ENCODE data around the gene SEC63.

Gene SEC63

DNA sequence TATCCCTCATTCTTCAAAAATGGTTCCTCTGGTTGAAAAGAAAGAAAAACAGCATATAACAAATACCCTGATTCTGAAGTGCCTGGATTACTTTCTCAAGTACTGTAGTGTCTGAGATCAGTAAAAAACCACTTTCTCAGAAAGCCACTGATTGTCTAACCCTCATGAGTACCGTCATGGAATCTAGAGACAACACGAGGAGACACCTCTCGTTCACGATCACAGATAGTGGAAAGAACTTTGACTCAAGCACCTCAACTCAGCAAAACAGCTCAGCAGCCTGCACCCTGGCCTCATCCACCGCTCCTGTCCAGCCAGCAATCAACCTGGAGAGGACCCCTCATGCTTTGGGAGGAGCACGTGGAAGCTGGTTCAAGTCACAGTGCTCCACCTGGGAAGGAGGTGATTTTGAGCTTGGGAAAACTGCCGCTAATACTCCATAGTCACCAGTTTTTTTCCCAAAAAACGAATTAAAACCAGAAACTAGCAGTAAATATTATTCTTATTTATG, 134.9 kb downstream of the SEC63 start:
- TF ChIP-seq, protein P1, sequence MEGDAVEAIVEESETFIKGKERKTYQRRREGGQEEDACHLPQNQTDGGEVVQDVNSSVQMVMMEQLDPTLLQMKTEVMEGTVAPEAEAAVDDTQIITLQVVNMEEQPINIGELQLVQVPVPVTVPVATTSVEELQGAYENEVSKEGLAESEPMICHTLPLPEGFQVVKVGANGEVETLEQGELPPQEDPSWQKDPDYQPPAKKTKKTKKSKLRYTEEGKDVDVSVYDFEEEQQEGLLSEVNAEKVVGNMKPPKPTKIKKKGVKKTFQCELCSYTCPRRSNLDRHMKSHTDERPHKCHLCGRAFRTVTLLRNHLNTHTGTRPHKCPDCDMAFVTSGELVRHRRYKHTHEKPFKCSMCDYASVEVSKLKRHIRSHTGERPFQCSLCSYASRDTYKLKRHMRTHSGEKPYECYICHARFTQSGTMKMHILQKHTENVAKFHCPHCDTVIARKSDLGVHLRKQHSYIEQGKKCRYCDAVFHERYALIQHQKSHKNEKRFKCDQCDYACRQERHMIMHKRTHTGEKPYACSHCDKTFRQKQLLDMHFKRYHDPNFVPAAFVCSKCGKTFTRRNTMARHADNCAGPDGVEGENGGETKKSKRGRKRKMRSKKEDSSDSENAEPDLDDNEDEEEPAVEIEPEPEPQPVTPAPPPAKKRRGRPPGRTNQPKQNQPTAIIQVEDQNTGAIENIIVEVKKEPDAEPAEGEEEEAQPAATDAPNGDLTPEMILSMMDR (IDR thresholded peaks at IDR 0.05): no peak

DNA sequence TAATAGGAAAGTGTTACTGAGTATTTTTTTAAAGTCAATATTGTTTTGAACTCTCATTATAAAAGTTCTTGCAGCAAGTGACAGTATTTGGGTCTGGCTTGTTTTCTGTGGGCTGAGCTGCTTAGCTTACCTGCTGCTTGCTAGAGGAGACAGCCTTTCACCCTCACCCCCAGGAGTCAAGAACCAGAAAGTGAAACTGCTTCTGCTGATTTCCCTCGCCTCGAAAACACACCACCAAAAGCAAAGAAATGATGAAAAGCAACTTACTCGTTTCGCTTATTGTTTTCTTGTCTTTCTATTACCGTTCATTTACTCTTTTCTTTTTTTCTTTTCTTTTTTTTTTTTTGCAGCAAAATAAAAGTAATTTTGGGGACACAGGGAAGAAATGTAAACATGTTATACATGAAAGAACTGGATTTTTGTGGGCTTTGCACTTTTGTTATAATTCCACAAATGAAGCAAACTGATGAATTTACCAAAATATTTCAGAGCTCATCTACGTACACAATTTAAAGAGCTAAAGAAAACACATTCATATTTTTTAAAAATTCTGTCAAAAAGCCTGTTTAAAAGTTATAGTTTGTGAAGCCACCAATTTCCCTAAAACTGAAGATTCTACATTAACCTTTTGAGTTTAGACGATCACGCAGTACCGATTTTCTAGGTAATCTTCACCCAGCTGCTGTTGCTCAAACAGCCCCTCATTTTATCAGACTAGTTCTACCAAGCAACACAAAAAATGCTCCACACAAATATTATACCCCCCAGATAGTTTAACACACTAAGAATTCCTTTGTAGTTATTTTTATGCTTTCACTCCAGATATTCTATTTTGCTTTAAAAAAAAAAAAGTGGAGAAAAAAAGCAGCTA, 135.6 kb downstream of the SEC63 start:
- TF ChIP-seq, protein P1 (IDR thresholded peaks at IDR 0.05): no peak

DNA sequence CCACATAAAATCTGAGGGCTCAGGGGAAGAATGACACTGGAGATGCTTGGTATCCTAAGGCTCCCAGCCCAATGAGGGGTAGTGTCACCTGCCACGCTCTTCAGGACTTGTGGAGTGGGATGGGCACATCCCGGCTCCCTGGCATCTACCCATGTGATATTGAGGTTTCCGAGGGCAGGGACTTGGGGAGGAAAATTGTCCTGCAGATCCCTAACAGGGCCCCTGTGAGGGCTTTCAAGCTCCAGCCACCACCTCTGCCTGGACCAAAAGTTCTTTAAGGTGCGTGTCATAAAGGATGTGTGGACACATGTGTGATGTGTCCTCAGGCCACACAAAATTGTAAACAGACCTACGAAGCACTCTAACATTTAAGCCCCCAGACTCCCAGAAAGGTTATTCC, 136.4 kb downstream of the SEC63 start:
- TF ChIP-seq, protein P1 (IDR thresholded peaks at IDR 0.05): no peak

DNA sequence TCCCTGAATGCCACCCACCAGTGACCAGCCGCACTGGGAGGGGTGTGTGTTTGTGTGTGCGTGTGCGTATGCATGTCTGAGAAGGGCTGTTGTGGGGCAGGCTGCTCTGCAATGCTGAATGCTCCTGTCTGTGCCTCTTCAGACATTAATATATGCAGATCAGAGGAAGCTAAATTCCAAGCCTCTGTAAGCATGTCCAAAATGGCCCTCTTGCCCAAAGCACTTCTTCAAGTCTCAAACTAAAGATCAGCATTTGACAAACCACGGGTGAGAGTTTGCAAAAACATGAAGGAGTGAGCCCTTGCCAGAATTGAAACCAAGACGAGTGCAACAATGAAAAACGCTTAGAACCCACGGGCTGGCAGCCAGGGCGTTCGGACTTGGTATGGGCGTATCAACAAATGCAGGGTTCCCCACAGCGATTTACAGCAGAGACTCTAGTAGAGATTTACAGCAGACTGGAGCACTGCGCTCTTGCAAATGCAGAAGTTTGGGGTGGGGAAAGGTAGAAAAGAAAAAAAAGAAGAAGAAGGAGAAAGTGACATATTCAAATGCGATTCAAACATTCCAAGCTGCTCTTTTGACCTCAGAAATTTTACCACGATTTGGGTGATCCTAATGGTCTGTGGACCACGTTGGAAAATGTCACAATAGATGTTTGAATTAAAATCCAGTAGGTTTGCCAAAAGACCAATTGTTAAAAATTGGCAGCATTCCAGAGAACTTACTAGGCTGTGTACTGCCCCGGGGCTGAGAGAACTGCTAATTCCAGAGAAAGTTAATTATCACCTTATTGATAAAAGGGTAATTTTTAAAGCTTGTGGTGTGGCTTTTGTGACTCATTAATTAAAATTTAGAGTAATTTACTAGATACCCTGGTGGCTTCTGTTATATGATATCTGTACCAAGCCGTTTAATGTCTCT, 137.4 kb downstream of the SEC63 start:
- TF ChIP-seq, protein P1 (IDR thresholded peaks at IDR 0.05): no peak

DNA sequence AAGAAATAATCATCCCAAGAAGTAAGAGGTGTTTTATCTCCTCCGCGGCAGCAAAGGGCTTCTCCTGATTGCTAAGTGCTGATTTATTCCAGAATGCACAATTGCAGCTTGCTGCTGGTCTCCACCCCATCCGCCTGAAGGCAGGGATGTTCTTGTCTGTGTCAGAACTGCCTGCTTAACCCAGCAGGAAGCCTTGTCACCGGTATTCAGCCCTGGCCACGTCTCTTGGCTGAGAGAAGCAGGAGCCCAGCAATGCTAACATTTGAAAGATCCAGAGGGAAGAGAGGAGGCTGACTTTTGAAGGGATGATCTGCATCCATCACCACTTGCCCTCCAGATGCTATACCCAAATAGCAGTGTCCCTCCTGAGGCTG, 138.1 kb downstream of the SEC63 start:
- TF ChIP-seq, protein P1 (IDR thresholded peaks at IDR 0.05): no peak

DNA sequence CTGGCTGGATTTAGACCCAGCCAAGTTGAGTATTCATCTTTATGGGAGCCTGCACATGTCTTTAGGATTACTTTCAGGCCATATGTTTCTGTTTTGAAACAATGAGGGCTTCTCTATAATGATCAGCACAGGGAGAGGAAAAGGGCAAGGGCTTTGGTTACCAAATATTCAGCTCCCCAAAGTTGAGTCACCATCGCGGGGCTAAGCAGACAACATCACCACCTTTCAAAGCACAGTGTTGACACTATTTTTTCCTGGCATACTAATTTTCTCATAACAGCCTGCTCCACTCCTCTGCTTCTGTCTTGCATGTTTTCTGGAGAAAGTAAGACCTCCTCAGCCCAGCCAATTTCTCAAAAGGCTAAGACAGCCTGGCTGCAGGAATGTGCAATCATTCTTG, 138.8 kb downstream of the SEC63 start:
- TF ChIP-seq, protein P1 (IDR thresholded peaks at IDR 0.05): no peak

DNA sequence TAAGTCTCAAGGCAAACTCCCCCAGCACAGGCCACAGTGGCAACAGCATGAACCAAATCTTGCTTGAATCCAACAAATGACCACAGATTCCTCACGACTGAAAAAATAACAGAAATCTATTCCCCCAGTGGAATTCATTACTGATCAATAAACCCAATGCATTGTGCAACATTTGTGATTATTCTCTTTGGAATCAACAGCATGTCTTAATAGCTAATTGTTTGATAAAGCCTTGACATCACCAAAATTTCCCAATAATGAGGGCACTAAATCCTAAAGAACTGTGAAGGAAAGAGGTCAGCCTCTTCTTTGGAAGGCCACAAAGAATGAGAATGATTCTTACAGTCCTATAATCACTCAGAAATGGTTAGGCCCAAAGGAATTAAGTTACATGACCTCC, 139.7 kb downstream of the SEC63 start:
- TF ChIP-seq, protein P1 (IDR thresholded peaks at IDR 0.05): no peak
